HCT116 (cell line): ENCODE measurements around the gene SGMS1.

ENCODE experiments used
- CEBPB ChIP-seq: IDR thresholded peaks from 2 replicates; pipeline ENCODE4 v1.6.1; 2012; ENCODE audit warnings: low read depth
- EZH2 ChIP-seq: fragments of 200-600 bp; sonication (generic); IDR thresholded peaks from 2 replicates; pipeline ENCODE4 v1.6.1; 2017; ENCODE audit warnings: antibody characterized with exemption, mixed run types
- JUND ChIP-seq: IDR thresholded peaks from 2 replicates; pipeline ENCODE4 v1.6.1; 2012
- POLR2A ChIP-seq: IDR thresholded peaks from 2 replicates; pipeline ENCODE4 v1.7.0; 2011; ENCODE audit warnings: borderline replicate concordance; ENCODE audit not compliant: insufficient read depth, insufficient read length; ENCODE audit errors: extremely low read depth
- SP1 ChIP-seq: IDR thresholded peaks from 2 replicates; pipeline ENCODE4 v1.6.1; 2012; ENCODE audit warnings: low read depth
- TF ChIP-seq, protein P1 (sequence below), 3 experiments: fragments of 200-600 bp in 1 of 3; sonication (generic) in 1 of 3; IDR thresholded peaks in 2 of 3; conservative IDR thresholded peaks in 1 of 3; 2 replicates each; pipeline ENCODE4 v1.5.1; 2012 to 2017; ENCODE audit warnings: low read depth in 2 of 3, low read length in 2 of 3, antibody characterized with exemption in 1 of 3, borderline replicate concordance in 1 of 3, control low read depth in 1 of 3, mild to moderate bottlenecking in 1 of 3, mixed read lengths in 1 of 3, mixed run types in 1 of 3, moderate library complexity in 1 of 3; ENCODE audit not compliant: insufficient read depth in 1 of 3
- TF ChIP-seq, protein P2 (sequence below): IDR thresholded peaks from 2 replicates; pipeline ENCODE4 v1.6.1; 2012

GRCh38 chr10:50387007-50387731 is 236.6 kb downstream of the SGMS1 start:
- TF ChIP-seq SP1 (no peak), JUND (no peak), POLR2A (no peak), EZH2 (no peak), CEBPB (no peak)
- TF ChIP-seq, protein P1, sequence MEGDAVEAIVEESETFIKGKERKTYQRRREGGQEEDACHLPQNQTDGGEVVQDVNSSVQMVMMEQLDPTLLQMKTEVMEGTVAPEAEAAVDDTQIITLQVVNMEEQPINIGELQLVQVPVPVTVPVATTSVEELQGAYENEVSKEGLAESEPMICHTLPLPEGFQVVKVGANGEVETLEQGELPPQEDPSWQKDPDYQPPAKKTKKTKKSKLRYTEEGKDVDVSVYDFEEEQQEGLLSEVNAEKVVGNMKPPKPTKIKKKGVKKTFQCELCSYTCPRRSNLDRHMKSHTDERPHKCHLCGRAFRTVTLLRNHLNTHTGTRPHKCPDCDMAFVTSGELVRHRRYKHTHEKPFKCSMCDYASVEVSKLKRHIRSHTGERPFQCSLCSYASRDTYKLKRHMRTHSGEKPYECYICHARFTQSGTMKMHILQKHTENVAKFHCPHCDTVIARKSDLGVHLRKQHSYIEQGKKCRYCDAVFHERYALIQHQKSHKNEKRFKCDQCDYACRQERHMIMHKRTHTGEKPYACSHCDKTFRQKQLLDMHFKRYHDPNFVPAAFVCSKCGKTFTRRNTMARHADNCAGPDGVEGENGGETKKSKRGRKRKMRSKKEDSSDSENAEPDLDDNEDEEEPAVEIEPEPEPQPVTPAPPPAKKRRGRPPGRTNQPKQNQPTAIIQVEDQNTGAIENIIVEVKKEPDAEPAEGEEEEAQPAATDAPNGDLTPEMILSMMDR (IDR thresholded peaks at IDR 0.05 in 2 of 3, conservative IDR thresholded peaks at IDR 0.05 in 1 of 3; ENCODE audit: borderline replicate concordance in 1 of 3, insufficient read depth in 1 of 3, low read depth in 2 of 3, low read length in 2 of 3): no peak
- TF ChIP-seq, protein P2, sequence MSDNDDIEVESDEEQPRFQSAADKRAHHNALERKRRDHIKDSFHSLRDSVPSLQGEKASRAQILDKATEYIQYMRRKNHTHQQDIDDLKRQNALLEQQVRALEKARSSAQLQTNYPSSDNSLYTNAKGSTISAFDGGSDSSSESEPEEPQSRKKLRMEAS: no peak
